HG03175 (cell line): ENCODE results near the gene NCOA5.
"Not testable (repeated sequence)": the region's sequence is repeated elsewhere in the genome, so short reads cannot be mapped to it uniquely, and the experiment has no call there.

Experiments
- ATAC-seq: cut with Tn5 transposase; IDR thresholded peaks from one replicate; pipeline ENCODE4 v1.9.1; 2021; ENCODE audit warnings: mild to moderate bottlenecking, moderate library complexity; ENCODE audit not compliant: unreplicated experiment

NCOA5 gene

DNA sequence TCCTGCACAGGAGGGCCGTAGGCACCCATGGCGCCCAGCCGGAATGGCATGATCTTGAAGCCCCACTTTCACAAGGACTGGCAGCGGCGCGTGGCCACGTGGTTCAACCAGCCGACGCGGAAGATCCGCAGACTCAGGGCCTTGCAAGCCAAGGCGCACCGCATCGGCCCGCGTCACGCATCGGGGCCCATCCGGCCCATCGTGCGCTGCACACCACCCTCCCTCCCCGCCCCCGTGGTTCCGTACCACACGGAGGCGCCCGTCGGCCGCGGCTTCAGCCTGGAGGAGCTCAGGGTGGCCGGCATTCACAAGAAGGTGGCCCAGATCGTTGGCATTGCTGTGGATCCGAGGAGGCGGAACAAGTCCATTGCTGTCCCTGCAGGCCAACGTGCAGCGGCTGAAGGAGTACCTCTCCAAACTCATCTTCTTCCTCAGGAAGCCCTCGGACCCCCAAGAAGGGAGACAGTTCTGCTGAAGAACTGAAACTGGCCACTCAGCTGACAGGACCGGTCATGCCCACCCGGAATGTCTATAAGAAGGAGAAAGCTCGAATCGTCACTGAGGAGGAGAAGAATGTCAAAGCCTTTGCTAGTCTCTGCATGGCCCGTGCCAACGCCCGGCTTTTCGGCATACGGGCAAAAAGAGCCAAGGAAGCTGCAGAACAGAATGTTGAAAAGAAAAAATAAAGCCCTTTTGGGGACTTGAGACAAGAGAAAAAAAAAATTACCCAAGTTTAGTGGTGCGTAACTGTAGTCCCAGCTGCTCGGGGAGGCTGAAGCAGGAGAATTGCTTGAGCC is 9.9 kb upstream of the NCOA5 start:
- ATAC-seq = no peak

DNA sequence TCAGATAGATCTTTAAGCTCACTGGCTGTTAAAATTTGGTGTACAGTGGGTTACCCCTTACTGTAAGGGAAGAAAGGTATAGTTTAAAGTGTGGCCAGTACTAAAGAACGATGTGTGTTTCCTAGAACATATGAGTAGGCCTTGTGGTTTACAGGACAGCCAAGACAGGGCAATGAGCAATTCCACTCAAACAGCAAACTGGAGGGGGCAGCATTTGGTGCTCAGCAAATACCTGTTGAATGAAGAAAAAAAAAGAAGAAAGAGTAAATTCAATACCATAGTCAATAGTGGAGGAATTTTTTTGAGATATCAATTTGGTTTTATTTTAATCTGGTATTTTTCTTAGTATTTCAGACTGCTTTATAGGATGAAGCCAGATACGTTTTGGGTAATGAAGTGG is 3.8 kb upstream of the NCOA5 start:
- no peak for ATAC-seq

DNA sequence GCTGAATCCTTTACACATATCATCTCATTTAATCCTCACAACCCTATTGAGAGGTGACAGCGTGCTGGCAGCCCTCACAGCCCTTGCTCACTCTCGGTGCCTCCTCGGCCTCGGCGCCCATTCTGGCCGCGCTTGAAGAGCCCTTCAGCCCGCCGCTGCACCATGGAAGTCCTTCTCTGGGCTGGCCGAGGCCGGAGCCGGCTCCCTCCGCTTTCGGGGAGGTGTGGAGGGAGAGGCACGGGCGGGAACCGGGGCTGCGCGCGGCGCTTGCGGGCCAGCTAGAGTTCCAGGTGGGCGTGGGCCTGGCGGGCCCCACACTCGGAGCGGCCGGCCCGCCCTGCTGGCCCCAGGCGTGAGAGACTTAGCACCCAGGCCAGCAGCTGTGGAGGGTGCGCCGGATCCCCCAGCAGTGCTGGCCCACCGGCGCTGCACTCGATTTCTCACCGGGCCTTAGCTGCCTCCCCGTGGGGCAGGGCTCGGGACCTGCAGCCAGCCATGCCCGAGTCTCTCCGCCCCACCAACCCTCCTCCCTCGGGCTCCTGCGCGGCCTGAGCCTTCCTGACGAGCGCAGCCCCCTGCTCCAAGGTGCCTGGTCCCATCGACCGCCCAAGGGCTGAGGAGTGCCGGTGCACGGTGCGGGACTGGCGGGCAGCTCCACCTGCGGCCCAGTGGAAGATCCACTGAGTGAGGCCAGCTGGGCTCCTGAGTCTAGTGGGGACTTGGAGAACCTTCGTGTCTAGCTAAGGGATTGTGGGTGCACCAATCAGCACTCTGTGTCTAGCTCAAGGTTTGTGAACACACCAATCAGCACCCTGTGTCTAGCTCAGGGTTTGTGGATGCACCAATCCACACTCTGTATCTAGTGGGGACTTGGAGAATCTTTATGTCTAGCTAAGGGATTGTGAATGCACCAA is 2.1 kb upstream of the NCOA5 start:
- not testable (repeated sequence) for ATAC-seq

DNA sequence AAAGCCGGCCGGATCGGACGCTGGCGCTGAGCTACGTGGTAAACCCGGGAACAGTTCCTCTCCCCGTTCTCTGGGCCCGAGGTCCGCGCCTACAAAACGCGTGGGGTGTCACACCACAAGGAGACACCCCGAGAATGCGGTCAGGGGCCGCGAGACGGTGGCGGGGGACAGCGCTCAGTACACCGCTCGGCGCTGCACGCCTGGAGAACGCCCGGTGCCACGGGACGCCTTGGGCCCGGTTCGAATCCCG is 670 bp downstream of the NCOA5 start:
- ATAC-seq = peak; percentile 21

DNA sequence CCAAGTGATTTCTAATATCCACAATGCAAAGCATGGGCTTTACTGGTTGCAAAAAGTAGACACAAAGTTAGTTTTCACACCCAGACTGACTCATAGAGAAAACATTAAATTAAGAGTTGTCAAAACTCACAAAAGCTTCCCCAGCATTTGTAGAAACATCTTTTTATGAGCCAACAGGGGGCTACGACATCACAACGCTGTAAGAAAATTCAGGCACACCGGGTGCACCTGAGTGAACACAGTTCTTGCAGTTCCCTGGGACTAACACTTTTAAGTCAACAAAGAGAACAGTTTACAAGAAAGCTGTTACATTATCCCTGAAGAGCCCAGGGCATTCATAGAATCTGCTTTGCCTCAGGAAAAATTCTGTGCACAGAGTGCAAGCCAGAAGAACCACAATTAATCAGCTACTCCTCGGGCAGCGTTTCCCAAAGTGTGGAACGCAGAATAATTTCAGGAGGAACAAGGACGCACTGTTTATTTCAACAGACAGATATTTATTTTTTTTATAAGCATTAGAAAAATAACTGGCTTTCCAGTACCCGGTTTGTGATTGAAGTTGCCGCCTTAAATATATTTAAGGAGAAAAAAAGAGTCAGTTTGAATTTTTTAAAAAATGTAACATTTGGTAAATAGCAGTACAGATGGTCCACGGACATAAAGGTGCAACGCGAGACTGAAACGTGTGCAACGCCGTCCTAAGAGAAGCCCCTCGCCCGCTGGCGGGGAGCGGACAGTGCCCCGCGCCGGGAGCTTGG is 1.2 kb downstream of the NCOA5 start:
- ATAC-seq = no peak

DNA sequence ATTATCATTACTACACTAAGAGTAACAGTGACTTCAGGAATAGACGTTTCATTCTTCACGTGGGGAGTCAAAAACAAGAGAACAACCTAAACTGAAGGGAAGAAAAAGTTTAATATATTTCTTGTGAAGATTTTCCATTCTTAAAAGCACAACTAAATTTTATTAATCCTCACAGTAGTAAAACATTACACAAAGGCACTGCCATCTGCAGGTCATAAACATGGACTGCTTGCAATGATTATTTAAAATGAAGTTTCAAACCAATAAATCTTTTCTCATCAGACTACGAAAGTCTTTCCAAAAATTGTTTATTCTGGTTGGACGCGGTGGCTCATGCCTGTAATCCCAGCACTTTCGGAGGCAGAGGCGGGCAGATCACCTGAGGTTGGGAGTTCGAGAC is 2.6 kb downstream of the NCOA5 start:
- ATAC-seq = no peak

DNA sequence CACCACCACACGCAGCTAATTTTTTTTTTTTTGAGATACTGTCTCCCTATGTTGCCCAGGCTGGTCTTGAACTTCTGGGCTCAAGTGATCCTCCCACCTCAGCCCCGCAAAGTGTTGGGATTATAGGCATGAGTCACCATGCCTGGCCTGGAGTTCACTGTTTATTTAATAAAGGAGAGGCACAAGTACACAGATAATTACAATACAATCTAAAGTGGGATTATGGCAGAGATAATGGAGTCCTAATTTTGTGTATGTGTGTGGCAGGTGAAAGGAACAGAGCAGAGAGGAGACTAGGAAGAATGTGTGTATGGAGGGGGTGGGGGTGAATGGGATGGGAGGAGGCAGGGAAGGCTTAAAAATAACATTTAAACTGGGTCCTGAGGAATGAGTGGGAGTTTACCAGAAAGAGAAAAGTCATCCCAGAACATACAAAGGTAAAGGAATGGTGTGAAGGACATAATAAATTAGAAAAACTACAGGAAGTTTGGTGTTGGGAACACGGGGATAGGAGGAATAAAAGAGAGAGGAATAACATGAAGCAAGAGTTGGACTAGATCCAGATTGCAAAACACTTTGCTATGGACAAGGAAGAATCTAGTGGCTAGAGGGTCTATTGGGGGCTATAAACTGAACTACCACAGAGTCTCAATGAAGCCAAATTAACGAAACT is 4.4 kb downstream of the NCOA5 start:
- no peak for ATAC-seq

DNA sequence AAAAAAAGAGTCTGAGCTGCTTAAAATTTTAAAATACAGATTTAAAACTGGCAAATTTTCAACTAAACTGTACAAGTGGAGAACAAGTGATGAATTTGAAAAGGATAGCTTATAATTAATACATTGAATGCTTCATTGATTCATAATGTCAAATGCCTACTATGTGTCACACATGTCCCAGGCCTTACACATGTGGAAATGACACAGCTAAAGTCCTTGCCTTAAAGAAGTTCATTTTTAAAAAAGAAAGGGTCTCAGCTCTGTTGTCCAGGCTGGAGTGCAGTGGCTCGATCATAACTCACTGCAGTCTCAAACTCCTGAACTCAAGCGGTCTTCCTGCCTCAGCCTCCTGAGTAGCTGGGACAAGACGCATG is 5.0 kb downstream of the NCOA5 start:
- no peak for ATAC-seq

DNA sequence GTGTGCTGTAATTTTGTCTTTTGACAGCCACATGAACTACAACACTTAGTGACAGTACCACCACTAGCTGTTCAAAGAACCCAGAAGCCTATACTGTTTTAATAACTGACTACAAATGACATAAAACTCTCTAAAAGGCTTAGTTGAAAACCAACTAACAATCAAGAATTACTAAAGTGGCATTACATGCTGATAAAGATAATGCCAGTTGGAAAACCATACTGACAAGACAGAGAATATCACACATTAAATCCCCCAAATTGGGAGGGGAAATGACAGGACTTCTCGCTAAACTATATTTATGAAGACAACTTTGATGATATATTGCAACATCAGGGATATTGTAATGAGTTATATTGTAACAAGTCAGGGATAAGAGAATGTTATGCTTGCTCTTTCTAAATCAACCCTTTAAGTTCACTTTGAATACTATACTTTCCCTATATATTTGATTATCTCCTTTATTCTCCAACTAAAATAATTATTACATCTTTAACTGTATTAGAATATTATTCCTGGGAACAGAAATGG is 6.2 kb downstream of the NCOA5 start:
- ATAC-seq = no peak

DNA sequence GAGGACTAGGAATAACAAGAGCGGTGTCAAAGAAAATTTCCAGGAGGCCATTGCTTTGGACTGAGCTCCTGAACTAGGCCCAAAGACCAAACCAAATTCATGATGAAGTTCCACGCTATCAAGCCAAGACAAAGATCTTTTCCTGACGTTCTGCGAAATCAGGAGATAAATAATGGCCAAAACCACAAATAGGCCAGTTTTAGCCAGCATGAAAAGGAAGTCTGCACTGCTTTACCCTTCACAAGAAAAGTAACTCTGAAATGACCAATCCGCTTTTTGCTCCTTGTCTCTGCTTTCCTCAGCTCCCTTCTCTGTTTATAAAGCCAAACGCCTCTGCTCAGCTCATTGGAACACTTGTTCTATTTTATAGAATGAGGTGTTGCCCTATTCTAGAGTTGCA is 6.7 kb downstream of the NCOA5 start:
- ATAC-seq = no peak

DNA sequence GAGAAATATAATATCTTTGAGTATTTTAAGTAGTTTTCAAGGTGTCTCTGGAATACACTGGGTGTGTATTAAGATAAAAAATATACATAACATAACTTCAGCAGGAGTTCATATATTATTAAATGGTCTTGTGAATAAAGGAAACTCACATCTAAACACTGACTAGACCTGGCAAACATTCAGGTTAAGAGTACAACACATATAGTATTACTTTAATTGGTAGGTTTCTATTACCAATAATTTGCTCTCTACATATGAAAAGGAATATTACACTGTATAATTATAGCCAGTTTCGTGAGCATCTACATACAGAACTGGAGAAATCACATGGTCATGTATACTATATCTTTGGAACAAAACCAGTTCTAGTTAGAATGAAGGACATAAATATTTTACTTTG is 8.7 kb downstream of the NCOA5 start:
- no peak for ATAC-seq

DNA sequence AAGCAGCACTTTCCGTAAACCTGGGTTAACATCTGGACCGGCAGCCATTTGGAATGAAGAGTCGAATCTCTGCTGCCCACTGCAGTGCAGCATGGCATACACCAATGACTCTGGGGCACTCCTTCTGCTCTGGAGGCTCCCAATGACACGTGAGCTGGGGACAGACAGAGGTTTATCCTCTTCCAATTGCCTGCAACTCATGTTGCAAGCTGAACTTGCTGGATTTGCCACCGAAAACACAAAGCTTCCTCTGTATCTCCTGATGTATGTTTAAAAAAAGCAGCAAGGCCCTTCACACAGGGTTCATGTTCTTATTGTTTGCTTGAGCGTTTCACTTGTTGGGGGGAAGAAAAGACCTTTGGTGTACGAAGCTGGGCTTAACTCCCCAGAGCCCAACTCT is 10.8 kb downstream of the NCOA5 start:
- no peak for ATAC-seq

DNA sequence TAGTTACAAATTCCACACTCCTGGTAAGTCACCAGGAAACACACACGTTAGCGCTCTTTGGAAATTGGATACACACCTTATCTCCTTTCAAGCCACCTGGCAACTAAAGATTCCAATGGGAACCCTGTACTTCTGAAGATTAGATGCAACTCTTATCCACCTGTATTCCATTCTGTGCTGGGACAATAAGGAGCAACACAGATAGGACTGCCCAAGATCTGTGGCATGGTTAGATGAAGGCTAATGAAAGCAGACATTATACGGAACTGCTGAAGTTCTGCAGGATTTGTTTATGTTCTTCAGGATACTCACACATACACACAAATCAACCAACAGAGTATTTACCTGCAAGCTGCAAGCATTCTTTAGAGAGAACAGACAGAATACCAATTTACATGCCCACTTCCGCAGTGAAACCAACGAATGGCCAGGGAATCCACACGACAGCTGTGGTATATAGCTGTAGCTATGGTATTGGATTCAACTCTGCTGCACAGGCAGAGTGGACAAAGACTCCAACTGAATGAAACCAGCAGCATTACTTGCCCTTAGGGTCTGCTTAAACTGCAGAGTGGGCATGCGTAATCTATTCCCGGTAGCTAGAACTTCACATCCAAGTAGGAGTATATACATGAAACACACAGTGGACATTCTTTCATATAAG is 12.0 kb downstream of the NCOA5 start:
- ATAC-seq = no peak

DNA sequence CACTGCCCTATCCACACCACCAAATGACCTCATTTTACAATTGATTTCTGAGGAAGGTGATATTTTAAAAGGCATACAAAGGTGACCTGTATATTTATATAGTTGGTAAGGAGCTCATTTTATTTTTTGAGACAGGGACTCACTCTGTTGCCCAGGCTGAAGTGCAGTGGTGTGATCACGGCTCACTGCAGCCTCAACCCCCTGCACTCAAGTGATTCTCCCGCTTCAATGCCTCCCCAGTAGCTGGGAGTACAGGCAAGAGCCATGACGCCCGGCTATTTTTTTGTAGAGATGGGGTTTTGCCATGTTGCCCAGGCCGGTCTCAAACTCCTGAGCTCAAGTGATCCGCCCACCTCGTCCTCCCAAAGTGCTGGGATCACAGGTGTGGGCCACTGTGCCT is 13.0 kb downstream of the NCOA5 start:
- ATAC-seq = no peak

DNA sequence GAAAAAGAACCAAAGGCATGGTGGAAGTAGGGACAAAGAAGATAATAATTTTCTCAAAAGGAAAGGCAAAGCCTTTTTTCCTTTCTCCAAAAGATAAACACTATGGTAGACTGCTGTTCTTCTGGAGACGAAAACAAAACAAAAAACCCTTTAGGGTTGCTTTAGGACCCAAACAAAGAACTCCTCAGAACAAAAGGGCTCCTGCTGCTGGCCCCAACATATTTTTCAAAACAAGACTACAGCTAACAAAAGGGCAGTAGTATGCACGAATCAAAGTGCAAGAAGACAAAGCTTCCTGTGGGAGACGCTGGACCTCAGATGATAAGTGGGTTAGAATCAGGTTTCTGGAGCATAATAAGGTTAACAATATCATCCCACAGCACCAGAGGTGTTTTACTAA is 15.8 kb downstream of the NCOA5 start:
- no peak for ATAC-seq

DNA sequence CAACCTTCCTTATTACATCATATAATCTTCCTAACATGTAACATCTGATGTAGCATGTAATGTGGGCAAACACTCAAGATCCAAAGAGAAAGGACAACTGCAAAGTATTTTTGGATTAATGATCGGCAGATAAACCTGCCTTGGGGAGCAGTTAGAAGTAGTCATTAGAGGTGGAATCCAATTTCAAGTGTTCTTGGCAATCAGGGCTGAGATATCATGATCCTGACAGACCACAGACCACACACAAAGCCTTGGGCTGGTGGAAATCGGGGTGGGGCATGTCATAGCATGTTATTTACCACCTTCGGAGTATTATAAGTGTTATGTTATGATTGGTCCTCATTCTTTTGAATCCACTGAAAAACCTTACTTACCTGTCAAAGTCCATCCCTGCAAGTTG is 16.3 kb downstream of the NCOA5 start:
- no peak for ATAC-seq

DNA sequence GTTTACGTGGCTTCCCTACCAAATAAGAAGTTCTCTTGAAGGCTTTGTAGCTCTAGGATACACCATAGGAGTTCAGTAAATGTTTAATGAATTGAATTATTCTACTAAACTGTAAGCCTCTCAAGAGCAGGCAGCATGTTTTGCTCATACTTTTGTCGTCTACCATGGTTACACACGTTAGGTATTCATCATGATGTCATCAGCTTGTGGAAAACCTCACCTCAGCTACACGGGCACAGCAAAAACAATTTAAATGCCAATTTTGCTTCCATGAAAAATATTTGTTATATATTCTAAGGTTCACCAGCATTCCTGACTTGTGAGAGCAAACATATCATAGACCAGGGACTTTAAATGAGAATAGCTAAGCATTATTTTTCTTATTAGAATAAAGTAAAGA is 16.7 kb downstream of the NCOA5 start:
- no peak for ATAC-seq

DNA sequence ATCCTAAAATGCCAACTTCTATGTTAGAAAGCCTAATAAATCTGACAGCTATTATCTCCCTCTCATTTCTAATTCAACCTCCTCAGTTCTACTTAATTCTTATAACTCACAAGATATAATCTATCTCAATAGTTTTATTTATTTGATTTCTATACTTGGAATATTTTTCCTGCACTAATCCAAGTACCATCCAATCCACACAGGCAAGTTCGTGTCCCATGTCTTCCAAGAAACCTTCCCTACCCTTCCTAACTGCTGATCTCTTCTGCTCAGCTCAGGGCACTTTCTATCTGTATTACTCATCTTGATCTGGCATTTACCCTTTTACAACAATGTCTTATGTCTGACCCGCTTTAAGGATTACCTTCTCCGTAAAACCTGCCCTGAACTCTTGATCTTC is 18.2 kb downstream of the NCOA5 start:
- no peak for ATAC-seq

DNA sequence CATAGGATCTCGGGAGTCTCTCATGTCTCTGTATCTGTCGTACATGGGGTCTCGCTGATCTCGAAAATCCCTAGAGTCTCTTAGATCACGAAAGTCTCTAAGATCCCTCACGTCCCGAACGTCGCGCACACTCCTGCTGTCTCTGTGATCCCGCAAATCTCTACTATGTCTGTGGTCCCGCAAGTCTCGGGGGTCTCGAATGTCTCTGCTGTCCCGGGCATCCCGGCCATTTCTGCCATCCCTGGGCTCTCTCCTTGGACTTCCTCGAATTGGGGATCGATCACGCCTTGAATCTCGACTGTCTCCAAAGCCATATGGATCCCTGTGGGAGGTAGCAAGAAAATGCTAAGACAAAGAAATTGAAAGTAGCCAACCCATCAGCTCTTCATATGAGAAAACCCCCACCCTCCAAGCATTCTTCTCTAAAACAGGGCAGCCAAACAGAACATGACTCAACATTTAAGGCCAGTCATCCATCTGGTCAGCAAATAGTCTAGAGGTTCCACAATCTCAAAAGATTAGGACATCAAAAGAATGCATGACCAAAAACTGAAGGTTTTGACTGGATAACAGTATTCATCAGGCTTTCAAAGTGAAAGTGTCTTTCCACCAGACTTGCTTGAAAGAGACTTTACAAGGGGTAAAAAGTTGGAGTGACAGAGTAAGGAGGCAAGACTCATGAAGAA is 19.4 kb downstream of the NCOA5 start:
- no peak for ATAC-seq

DNA sequence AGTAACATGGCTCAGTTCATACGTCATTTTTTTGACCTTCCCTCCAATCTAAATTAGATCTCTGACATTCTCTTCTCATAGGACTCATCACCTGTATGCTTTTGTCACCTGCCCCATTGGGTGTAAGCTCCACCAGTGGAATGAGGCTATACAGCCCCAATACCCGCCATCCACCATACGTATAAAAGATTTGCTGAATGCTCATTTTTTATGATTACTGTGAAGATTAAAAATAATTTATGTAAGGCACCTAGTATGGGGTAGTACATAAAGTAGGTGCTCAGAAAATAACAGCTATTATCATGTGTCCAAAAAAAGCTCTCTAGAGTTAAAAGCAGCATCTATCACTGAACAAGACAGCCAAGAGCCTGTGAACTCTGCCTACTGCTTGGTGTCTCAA is 24.1 kb downstream of the NCOA5 start:
- no peak for ATAC-seq
